DND-41 (cell line): ENCODE results near the gene OPALIN.

Experiments used
- CTCF ChIP-seq: IDR thresholded peaks from 2 replicates; pipeline ENCODE4 v1.5.1; 2012; ENCODE audit warnings: borderline replicate concordance, low read length, moderate library complexity, mild to moderate bottlenecking; ENCODE audit not compliant: poor library complexity, severe bottlenecking; ENCODE audit errors: extremely low read depth
- EZH2 ChIP-seq: IDR thresholded peaks from 3 replicates; pipeline ENCODE4 v1.6.1; 2012; ENCODE audit warnings: borderline replicate concordance, low read depth, mild to moderate bottlenecking, moderate library complexity, low read length, inconsistent platforms; ENCODE audit not compliant: severe bottlenecking

- TF ChIP-seq CTCF (no peak), EZH2 (no peak)
These were observed 25.7 kb downstream of the OPALIN start for GRCh38 chr10:96333101-96333500.
